ENCODE measurements around the gene ZBTB46.

The ZBTB46 gene

DNA sequence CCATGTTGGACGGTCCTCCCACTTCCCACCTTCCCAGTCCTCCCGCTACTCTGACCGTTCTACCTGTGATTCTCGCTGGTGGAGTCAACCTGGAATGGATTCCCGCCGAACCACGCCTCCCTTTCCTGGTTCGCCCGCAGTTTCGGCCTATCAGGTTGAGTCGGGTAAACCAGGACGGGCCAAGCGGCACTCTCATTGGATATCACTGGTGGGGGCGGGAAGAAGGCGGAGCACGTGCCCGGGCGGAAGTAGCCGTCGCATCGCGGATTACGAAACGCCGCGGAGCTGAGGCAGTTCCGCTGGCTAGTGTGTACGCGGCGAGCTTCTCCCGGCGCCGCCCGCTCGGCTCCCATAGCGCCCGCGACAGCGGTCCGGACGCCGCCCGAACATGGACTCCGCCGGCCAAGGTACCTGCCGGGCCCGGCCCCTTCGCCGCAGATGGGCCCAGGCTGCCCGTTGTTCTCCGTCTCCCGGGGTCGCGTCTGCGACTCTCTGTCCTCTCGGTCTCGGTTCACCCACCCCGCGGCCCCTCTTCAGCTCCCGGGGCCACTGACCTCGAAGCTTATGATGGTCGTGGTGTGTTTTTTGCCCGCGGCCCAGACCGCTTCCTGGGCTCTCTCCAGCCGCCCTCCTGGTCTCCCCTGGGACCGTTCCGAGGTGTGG lies 34.0 kb upstream of the ZBTB46 start, which contains the start of gene TPD52L2:
TSS of gene TPD52L2 (plus strand) at position 293 of the 663 bp plus-strand sequence. CDS start at position 389, 96 bp downstream.
- H3F3A ChIP-seq (ENCODE audit: insufficient read depth): peaks cover 8% of the 10 kb centered on the region
- H3K27me3 ChIP-seq (ENCODE audit: low read length): no peaks in the 10 kb centered on the region
- TF ChIP-seq, protein P1, sequence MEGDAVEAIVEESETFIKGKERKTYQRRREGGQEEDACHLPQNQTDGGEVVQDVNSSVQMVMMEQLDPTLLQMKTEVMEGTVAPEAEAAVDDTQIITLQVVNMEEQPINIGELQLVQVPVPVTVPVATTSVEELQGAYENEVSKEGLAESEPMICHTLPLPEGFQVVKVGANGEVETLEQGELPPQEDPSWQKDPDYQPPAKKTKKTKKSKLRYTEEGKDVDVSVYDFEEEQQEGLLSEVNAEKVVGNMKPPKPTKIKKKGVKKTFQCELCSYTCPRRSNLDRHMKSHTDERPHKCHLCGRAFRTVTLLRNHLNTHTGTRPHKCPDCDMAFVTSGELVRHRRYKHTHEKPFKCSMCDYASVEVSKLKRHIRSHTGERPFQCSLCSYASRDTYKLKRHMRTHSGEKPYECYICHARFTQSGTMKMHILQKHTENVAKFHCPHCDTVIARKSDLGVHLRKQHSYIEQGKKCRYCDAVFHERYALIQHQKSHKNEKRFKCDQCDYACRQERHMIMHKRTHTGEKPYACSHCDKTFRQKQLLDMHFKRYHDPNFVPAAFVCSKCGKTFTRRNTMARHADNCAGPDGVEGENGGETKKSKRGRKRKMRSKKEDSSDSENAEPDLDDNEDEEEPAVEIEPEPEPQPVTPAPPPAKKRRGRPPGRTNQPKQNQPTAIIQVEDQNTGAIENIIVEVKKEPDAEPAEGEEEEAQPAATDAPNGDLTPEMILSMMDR (IDR thresholded peaks at IDR 0.05; ENCODE audit: insufficient read depth, low read length, poor library complexity, severe bottlenecking): no peak
- no peak for TF ChIP-seq EZH2phosphoT487 (conservative IDR thresholded peaks at IDR 0.05; ENCODE audit: low read length)
- peak within 1 kb of the TSS; percentile 77 for H3K27ac ChIP-seq (ENCODE audit: low read depth, low read length)
- no peaks in the 10 kb centered on the region for H3K36me3 ChIP-seq (ENCODE audit: low read length)
- H4K20me1 ChIP-seq (ENCODE audit: low read depth, low read length): no peaks in the 10 kb centered on the region
- H3K4me3 ChIP-seq (ENCODE audit: insufficient read depth, low read length, poor library complexity, severe bottlenecking): peak within 1 kb of the TSS; percentile 89
- peaks cover 17% of the 10 kb centered on the region for H3K79me2 ChIP-seq (ENCODE audit: insufficient read depth, low read length)
- H2AFZ ChIP-seq (ENCODE audit: low read depth, low read length, severe bottlenecking): peak within 1 kb of the TSS; percentile 73
- H3K9me3 ChIP-seq (ENCODE audit: insufficient read depth, low read length): no peaks in the 10 kb centered on the region
- no peaks in the 10 kb centered on the region for H3K9me2 ChIP-seq (replicated peaks; ENCODE audit: insufficient read depth, low read length)
- peak within 1 kb of the TSS; percentile 84 for H3K4me2 ChIP-seq (ENCODE audit: low read depth, low read length, poor library complexity, severe bottlenecking)
- peak within 1 kb of the TSS; percentile 86 for H3K9ac ChIP-seq (ENCODE audit: low read length)

DNA sequence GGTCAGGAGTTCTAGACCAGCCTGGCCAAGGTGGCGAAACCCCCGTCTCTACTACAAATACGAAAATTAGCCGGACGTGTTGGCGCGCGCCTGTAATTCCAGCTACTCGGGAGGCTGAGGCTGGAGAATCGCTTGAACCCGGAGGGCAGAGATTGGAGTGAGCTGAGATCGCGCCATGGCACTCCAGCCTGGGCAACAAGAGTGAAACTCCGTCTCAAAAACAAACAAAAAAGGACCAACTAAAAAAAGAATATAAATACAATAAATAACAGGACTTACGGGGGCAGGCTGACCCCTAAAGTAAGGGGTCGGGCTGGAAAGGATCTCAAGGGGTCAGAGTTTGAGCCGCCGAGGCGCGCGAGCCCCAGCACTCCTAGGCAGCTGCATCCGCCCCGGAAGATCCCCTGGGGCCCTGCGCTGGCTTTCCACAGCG lies 33.5 kb upstream of the ZBTB46 start:
- H3K4me3 ChIP-seq (ENCODE audit: insufficient read depth, low read length, poor library complexity, severe bottlenecking): peak overlapping the region; percentile 89
- H2AFZ ChIP-seq (ENCODE audit: low read depth, low read length, severe bottlenecking): peak overlapping the region; percentile 73
- peaks cover 8% of the 10 kb centered on the region for H3F3A ChIP-seq (ENCODE audit: insufficient read depth)
- H3K9me3 ChIP-seq (ENCODE audit: insufficient read depth, low read length): no peaks in the 10 kb centered on the region
- TF ChIP-seq, protein P1 (IDR thresholded peaks at IDR 0.05; ENCODE audit: insufficient read depth, low read length, poor library complexity, severe bottlenecking): peak; percentile 13
- no peak for TF ChIP-seq EZH2phosphoT487 (conservative IDR thresholded peaks at IDR 0.05; ENCODE audit: low read length)
- H3K9me2 ChIP-seq (replicated peaks; ENCODE audit: insufficient read depth, low read length): no peaks in the 10 kb centered on the region
- H3K27ac ChIP-seq (ENCODE audit: low read depth, low read length): peak overlapping the region; percentile 77
- peak overlapping the region; percentile 77 for H3K4me2 ChIP-seq (ENCODE audit: low read depth, low read length, poor library complexity, severe bottlenecking)
- H3K27me3 ChIP-seq (ENCODE audit: low read length): no peaks in the 10 kb centered on the region
- peaks cover 17% of the 10 kb centered on the region for H3K79me2 ChIP-seq (ENCODE audit: insufficient read depth, low read length)
- H4K20me1 ChIP-seq (ENCODE audit: low read depth, low read length): no peaks in the 10 kb centered on the region
- H3K36me3 ChIP-seq (ENCODE audit: low read length): no peaks in the 10 kb centered on the region
- H3K9ac ChIP-seq (ENCODE audit: low read length): peak overlapping the region; percentile 86

DNA sequence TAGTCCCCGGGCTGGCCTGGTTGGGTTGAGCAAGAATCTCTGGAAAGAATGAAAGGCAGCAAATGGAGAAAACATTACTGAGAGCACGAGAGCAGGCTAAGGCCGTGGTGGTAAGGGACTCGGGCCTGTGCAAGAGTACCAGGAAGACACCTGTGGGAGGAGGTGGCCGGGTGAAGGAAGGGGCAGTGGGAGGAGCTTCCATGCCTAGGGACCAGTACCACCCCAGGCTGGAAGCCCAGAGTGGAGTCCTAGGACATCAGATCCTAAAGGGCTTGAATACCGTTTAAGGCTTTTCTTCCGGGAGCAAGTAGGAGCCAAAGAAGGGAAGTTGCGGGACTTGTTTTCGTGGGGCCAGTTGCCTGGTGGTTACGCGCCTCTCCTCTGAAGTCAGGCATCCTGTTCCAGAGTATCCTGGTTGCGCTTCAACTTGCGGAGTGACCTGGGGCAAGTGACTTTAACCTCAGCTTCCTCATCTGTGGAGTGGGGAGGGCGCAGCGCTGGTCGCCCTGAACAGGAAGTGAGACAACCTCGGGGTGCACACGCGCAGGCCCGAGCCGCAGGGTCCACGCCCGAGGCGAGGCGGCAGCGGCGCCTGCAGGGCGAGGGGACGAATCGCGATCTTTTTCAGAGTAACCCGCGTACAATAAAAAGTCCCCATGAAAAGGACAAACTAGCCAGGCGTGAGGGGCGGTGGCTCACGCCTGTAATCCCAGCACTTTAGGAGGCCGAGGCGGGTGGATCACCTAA lies 32.9 kb upstream of the ZBTB46 start:
- Histone ChIP-seq H3K9ac (ENCODE audit: low read length) (peak overlapping the region; percentile 86), H3K27me3 (ENCODE audit: low read length) (no peaks in the 10 kb centered on the region), H3K36me3 (ENCODE audit: low read length) (no peaks in the 10 kb centered on the region), H3K79me2 (ENCODE audit: insufficient read depth, low read length) (peaks cover 17% of the 10 kb centered on the region), H3K9me3 (ENCODE audit: insufficient read depth, low read length) (no peaks in the 10 kb centered on the region), H4K20me1 (ENCODE audit: low read depth, low read length) (no peaks in the 10 kb centered on the region), H3K27ac (ENCODE audit: low read depth, low read length) (peak overlapping the region; percentile 77), H3F3A (ENCODE audit: insufficient read depth) (peaks cover 8% of the 10 kb centered on the region), H3K9me2 (replicated peaks; ENCODE audit: insufficient read depth, low read length) (no peaks in the 10 kb centered on the region), H3K4me3 (ENCODE audit: insufficient read depth, low read length, poor library complexity, severe bottlenecking) (peak overlapping the region; percentile 89), H2AFZ (ENCODE audit: low read depth, low read length, severe bottlenecking) (peak overlapping the region; percentile 73), H3K4me2 (ENCODE audit: low read depth, low read length, poor library complexity, severe bottlenecking) (peak overlapping the region; percentile 77)
- TF ChIP-seq, protein P1 (IDR thresholded peaks at IDR 0.05; ENCODE audit: insufficient read depth, low read length, poor library complexity, severe bottlenecking): peak; percentile 49
- no peak for TF ChIP-seq EZH2phosphoT487 (conservative IDR thresholded peaks at IDR 0.05; ENCODE audit: low read length)

Data from SU-DHL-6 (cell line).